Activated B cell treated with CpG ODN at 0.5 μM for 24 hours (primary cell): ENCODE results near the gene AKAP13. TPM values are rescaled to one million over a fixed set of nuclear protein-coding genes. Genes with fewer than 3 reads are reported as not detected.
A peak's percentile ranks its signal among the peaks of the same experiment; 100 is the strongest.

Experiments used
- ATAC-seq: fragments of 200-7000 bp; cut with Tn5 transposase; one replicate; pipeline ENCODE4 v1.10.0; 2021; ENCODE audit warnings: low read depth, mild to moderate bottlenecking, moderate library complexity
- CTCF ChIA-PET: fragments of 350-600 bp; sonication (Branson Sonifier 250); formaldehyde crosslinking; loops from one replicate; lab custom pipeline; 2021; ENCODE audit warnings: antibody characterized with exemption; lab: Charles Lee
- POLR2A ChIA-PET: fragments of 350-600 bp; sonication (Branson Sonifier 250); formaldehyde crosslinking; loops from one replicate; lab custom pipeline; 2021; ENCODE audit warnings: antibody characterized with exemption; lab: Charles Lee
- DNase-seq: peaks from one replicate; pipeline ENCODE4 v3.0.0; 2022
- H3K27ac Mint-ChIP-seq: one replicate; pipeline ENCODE4 v1.8.0; 2020; ENCODE audit warnings: mixed read lengths
- H3K27me3 Mint-ChIP-seq: one replicate; pipeline ENCODE4 v1.8.0; 2021; ENCODE audit warnings: mixed read lengths
- H3K36me3 Mint-ChIP-seq: one replicate; pipeline ENCODE4 v1.8.0; 2021; ENCODE audit warnings: low read depth, mixed read lengths
- H3K4me1 Mint-ChIP-seq: one replicate; pipeline ENCODE4 v1.8.0; 2021; ENCODE audit warnings: mixed read lengths
- H3K4me3 Mint-ChIP-seq: one replicate; pipeline ENCODE4 v1.8.0; 2020; ENCODE audit warnings: mild to moderate bottlenecking, mixed read lengths
- H3K9me3 Mint-ChIP-seq: one replicate; pipeline ENCODE4 v1.8.0; 2020; ENCODE audit warnings: mixed read lengths
- CTCF ChIP-seq: fragments of 200-600 bp; IDR thresholded peaks from one replicate; pipeline ENCODE4 v1.8.0; 2022; ENCODE audit warnings: antibody characterized with exemption, mild to moderate bottlenecking
- intact Hi-C: fragments of 100-400 bp; cut with micrococcal nuclease; formaldehyde crosslinking; loops from one replicate; pipeline ENCODE4 v1.15.1; 2024
- total RNA-seq: library from RNA; stranded (reverse); gene quantifications from 2 replicates; pipeline ENCODE4 v1.2.3, GENCODE V29; 2022

AKAP13 gene
- total RNA-seq, 1 donor from 2014 or later: 290 TPM

DNA sequence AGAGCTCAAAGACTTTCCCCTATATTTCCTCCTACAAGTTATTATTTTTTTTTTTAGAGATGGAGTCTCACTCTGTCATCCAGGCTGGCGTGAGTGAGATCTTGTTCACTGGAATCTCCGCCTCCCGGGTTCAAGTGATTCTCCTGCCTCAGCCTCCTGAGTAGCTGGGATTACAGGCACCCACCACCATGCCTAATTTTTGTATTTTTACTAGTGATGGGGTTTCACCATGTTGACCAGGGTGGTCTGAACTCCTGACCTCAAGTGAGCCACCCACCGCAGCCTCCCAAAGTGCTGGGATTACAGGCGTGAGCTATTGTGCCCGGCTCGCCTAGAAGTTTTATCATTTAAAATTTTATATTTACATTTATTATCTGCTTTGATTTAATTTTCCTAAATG, 5.9 kb downstream of the AKAP13 start:
- H3K27ac Mint-ChIP-seq: no peak overlapping the region
- DNase-seq (no peak), ATAC-seq (no peak)
- H3K4me3 Mint-ChIP-seq: no peak overlapping the region
- H3K36me3 Mint-ChIP-seq: peaks cover 28% of the 10 kb centered on the region
- H3K4me1 Mint-ChIP-seq: peaks cover 48% of the 10 kb centered on the region
- no peak for TF ChIP-seq CTCF
- intact Hi-C loops: no loop called here
- H3K27me3 Mint-ChIP-seq: no peaks in the 10 kb centered on the region
- H3K9me3 Mint-ChIP-seq: no peaks in the 10 kb centered on the region
- POLR2A ChIA-PET: interaction anchor here (0.9 to 13.7 kb wide), 3 partner anchors 21 to 74 kb away, joined by 5 to 395 read pairs (median 10); no protein-coding TSS in a partner anchor
- CTCF ChIA-PET: no interaction called here

- Mint-ChIP-seq H3K27me3 (no peaks in the 10 kb centered on the region), H3K27ac (peak overlapping the region; percentile 65), H3K9me3 (no peaks in the 10 kb centered on the region), H3K4me1 (peaks cover 40% of the 10 kb centered on the region), H3K36me3 (peaks cover 23% of the 10 kb centered on the region), H3K4me3 (no peak overlapping the region)
- no peak for TF ChIP-seq CTCF
- ChIA-PET POLR2A (interaction anchor here (0.6 to 13.7 kb wide), 7 partner anchors 9 to 71 kb away, joined by 3 to 395 read pairs (median 8); partner anchors contain the start of gene AKAP13), CTCF (interaction anchor here (0.8 to 2.3 kb wide), 3 partner anchors 13 to 92 kb away, joined by 3 to 7 read pairs (median 3); no protein-coding TSS in a partner anchor)
- intact Hi-C loops: loop anchor here (1.0 kb wide), 2 partner anchors 16 to 26 kb away; no protein-coding TSS in a partner anchor
- no peak for DNase-seq
- no peak for ATAC-seq
These were observed 8.3 kb downstream of the AKAP13 start for GRCh38 chr15:85388566-85389305.

- ATAC-seq (no peak), DNase-seq (no peak)
- POLR2A ChIA-PET: interaction anchor here (0.6 to 13.7 kb wide), 6 partner anchors 9 to 59 kb away, joined by 3 to 395 read pairs (median 9); partner anchors contain the start of gene AKAP13
- Mint-ChIP-seq H3K9me3 (no peaks in the 10 kb centered on the region), H3K4me1 (peaks cover 40% of the 10 kb centered on the region), H3K36me3 (peaks cover 21% of the 10 kb centered on the region), H3K4me3 (no peak overlapping the region), H3K27ac (no peak overlapping the region), H3K27me3 (no peaks in the 10 kb centered on the region)
- no peak for TF ChIP-seq CTCF
- CTCF ChIA-PET: interaction anchor here (0.8 to 2.3 kb wide), 3 partner anchors 13 to 93 kb away, joined by 3 to 7 read pairs (median 7); no protein-coding TSS in a partner anchor
- intact Hi-C loops: no loop called here
These were observed 8.9 kb downstream of the AKAP13 start for GRCh38 chr15:85389306-85389650.

GRCh38 chr15:85389772-85390171, 9.4 kb downstream of the AKAP13 start:
- Mint-ChIP-seq H3K36me3 (peaks cover 19% of the 10 kb centered on the region), H3K4me1 (peaks cover 41% of the 10 kb centered on the region), H3K4me3 (no peak overlapping the region), H3K9me3 (no peaks in the 10 kb centered on the region), H3K27me3 (no peaks in the 10 kb centered on the region), H3K27ac (no peak overlapping the region)
- no peak for TF ChIP-seq CTCF
- DNase-seq: no peak
- no peak for ATAC-seq
- ChIA-PET POLR2A (interaction anchor here (1.0 to 13.7 kb wide), 2 partner anchors 17 to 58 kb away, joined by 3 to 395 read pairs; no protein-coding TSS in a partner anchor), CTCF (interaction anchor here (1.3 to 2.3 kb wide), 2 partner anchors 23 to 93 kb away, joined by 7 read pairs; no protein-coding TSS in a partner anchor)
- intact Hi-C loops: no loop called here

GRCh38 chr15:85393210-85393609, 12.8 kb downstream of the AKAP13 start:
- DNase-seq (no peak), ATAC-seq (no peak)
- Mint-ChIP-seq H3K9me3 (no peaks in the 10 kb centered on the region), H3K4me3 (peak overlapping the region; percentile 21), H3K27me3 (no peaks in the 10 kb centered on the region), H3K4me1 (peaks cover 53% of the 10 kb centered on the region), H3K27ac (peak overlapping the region; percentile 31), H3K36me3 (peaks cover 6% of the 10 kb centered on the region)
- POLR2A ChIA-PET: interaction anchor here (0.6 to 1.6 kb wide), 3 partner anchors 11 to 70 kb away, joined by 3 to 5 read pairs (median 4); partner anchors contain the start of gene AKAP13
- intact Hi-C loops: loop anchor here (1.0 kb wide), 1 partner anchor 10 kb away; no protein-coding TSS in a partner anchor
- CTCF ChIA-PET: interaction anchor here (0.7 kb wide), 1 partner anchor 11 kb away, joined by 3 read pairs; no protein-coding TSS in a partner anchor
- TF ChIP-seq CTCF: no peak
